HG02759 (cell line): Measurements from ENCODE around the gene SH3BP4.

Experiments used
- ATAC-seq: cut with Tn5 transposase; IDR thresholded peaks from one replicate; pipeline ENCODE4 v1.9.1; 2021; ENCODE audit warnings: mild to moderate bottlenecking, moderate library complexity; ENCODE audit not compliant: unreplicated experiment

Gene SH3BP4

DNA sequence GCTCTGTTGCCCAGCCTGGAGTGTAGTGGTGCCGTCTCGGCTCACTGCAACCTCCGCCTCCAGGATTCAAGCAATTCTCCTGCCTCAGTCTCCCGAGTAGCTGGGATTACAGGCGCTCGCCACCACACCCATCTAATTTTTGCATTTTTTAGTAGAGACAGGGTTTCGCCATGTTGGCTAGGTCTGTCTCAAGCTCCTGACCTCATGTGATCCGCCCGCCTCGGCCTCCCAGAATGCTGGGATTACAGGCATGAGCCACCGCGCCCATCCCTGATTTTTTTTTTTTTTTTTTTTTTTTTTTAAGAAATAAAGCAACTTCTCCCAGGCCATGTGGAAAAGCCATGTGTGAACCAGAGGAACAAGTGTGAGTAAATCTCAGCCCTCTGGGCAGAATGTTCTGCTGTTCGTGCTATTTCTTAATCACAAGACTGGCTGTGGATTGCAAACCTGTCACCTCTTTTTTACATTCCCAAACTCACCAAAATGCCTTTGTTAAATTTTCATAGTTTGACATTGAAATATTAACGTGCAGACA, 6.4 kb upstream of the SH3BP4 start:
- no peak for ATAC-seq

DNA sequence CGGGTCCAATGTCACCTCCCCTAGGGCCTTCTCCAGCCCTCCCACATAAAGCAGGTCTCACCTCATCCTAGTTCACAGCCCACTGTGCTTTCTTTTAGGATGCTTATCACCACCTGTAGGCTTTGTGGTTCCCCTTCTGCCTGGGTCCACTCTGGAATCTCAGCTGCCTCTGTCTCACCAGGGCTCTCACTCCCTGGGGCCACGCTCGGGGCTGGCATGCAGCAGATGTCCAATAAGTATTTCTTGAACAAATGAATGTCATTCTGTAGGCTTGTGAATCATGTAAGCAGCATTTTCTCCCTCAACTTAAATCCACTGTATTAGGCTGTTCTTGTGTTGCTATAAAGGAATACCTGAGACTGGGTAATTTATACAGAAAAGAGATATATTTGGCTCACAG, 4.3 kb upstream of the SH3BP4 start:
- ATAC-seq, result no peak

GRCh38 chr2:234949762-234950434, 1.9 kb upstream of the SH3BP4 start:
- ATAC-seq, result no peak

- ATAC-seq, result no peak
These were observed 1.4 kb upstream of the SH3BP4 start for GRCh38 chr2:234950435-234950729.

- no peak for ATAC-seq
These were observed 820 bp upstream of the SH3BP4 start for GRCh38 chr2:234950730-234951663.

- no peak for ATAC-seq
These were observed 676 bp downstream of the SH3BP4 start for GRCh38 chr2:234952270-234953115.

DNA sequence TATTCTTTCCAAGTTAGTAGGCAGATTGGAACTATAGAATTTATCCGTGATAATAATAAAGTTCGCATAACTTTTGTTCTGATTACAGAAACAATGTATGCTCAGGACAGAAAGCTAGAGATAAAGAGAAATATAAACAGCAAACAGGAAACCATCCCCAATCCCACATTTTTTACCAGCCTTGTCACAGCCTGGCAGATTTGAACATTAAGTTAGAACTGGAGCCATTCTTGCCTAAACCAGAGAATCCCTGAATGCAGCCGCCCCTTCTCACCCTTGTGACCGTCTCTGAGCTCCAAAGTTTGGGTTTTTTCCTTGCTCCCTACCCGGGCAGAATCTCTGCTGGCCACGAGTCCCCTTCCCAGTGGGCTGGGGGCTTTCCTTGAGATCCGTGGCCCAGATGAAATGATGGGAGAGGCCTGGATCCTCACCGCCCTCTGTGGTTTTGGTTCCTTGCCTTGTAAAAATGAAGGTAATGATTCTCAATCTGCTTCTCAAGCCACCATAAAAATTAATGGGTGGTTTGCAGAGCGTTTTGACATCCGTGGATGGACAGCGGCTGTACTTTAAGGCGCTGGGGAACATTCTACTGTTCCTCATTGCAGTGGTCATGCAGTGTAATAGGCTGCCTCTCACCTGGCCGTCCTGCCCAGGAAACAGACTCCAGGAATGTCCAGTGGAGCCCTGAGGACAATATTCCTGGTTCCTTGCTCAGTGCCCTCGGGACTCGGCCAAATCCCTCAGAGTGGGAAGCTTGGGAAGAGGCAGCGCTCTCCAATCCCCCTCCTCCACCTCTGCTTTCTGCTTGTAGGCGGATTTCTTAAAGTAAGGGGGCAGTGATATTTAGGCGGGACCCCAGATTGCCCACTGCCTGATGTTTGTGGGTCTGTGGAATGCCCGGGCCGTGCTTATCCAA, 1.6 kb downstream of the SH3BP4 start:
- ATAC-seq, result no peak

GRCh38 chr2:234954551-234954992, 2.8 kb downstream of the SH3BP4 start:
- no peak for ATAC-seq

DNA sequence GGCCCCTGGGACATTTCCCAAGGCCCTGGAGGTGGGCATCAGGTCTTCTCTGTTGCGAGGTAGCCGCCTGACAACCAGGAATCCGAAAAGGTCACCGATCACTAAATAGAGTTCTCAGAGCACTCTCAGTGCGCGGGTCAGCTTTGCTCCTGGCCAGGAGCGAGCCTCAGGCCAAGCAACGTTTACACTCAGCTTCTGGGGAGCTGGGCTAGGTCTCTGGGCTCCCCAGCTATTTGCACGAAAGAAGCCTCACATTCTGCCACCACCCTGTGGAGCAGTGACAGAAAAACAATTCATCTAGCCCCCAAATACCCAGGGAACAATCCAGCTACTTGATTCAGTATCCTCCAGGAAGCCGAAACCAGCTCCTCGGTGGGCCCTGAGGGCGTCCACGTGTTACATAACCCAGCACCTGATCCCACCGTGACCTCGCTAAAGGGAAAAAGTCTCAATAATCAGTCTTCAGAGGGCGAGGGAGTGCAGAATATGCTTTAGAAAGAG, 3.3 kb downstream of the SH3BP4 start:
- ATAC-seq, result no peak

GRCh38 chr2:234955971-234956509, 4.2 kb downstream of the SH3BP4 start:
- ATAC-seq, result no peak

DNA sequence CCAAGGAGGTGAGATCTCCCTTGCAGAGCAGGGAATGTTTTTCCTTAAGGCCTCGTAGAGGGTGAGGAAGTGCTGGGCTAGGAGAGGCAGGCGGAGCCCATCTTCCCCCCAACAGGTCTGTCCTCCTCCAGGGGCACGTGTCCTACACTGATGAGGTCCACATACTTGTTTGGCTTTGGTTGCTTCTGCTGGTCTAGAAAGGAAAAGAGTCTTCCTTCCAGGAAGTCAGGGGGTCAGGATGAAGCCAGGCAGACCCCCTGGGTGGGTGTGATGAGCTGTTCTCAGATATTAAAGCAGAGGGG, 6.0 kb downstream of the SH3BP4 start:
- ATAC-seq, result no peak

DNA sequence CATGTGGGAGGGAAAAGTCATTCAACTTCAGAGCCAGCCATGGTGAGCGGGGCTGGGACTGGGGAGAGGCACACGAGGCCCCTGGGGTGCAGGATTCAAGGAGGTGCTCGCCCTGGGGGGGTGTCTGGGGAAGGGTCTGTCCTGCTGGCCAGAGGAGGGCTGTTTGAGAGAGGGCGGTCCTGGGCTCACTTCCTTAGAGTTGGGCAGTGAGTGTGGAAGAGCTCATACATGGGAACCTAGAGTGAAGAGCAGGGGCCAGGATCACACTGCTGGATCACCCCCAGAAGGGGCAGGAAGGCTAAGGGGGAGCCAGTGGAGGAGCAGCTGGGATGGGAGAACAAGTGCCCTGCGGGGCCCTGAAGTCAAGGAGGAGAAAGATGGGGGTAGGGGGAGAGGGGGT, 6.5 kb downstream of the SH3BP4 start:
- ATAC-seq, result no peak

GRCh38 chr2:234958746-234959395, 7.1 kb downstream of the SH3BP4 start:
- ATAC-seq, result no peak

DNA sequence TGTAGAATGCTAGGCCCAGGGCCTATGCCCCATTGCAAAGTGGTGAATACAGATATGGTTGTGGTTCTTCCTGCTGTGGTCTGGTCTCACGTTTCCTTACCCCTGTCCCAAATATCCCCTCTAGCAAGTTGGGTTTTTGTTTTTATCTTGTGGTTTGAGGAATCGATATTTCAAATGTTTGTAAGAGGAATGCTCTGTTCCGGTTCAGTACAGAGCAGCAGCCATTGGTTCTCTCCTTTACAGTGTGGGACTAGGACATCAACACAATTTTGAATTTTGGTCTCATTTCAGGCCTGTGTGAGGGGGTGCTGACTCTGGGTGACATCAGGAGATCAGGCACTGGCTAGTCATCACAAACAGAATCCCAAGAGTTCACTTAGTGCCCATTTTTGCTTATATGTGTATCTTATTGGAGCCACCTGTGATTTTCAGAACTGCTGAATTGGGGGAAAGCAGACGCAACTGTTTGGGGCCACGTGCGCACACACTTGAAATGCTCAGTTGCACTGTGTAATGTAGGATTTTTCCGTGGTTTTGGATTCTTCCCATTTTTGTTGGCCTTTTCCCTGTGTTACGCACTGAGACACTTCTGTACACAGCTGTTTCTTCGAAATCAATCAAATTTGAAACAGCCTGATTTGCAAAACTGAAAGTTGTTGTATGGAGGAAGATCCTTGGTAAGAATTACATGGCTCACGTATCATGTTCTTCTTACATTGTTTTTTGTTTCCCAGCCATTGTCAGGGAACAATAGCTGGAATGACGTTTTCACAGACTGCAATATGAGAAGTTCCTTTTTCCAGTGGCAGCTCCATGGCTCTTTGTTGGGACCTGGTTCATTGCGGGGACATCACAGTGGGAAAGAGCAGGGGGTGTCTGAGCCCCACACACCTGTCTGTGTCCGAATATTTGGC, 8.6 kb downstream of the SH3BP4 start:
- ATAC-seq, result no peak

GRCh38 chr2:234961784-234962183, 10.0 kb downstream of the SH3BP4 start:
- no peak for ATAC-seq

GRCh38 chr2:234963773-234964615, 12.2 kb downstream of the SH3BP4 start:
- no peak for ATAC-seq
